Activated CD8-positive, alpha-beta memory T cell treated with anti-CD3 and anti-CD28 coated beads, Interleukin-2, amount 50 U/mL, for 24 hours (primary cell): ENCODE measurements around the gene PARP4.
"Not testable (repeated sequence)": the region's sequence is repeated elsewhere in the genome, so short reads cannot be mapped to it uniquely, and the experiment has no call there.

Experiments
- DNase-seq: peaks from one replicate; pipeline ENCODE4 v3.0.0-alpha.2; 2020; ENCODE audit errors: extremely low read depth

Gene PARP4

GRCh38 chr13:24512197-24512907, at the start of gene PARP4:
PARP4 (minus strand) TSS chr13:24512778; CDS start chr13:24503776, 9,002 bp downstream.
- peak; percentile 37 for DNase-seq

- DNase-seq, result not testable (repeated sequence)
These were observed 48.1 kb upstream of the PARP4 start for GRCh38 chr13:24560579-24561187.

GRCh38 chr13:24559431-24560218, 47.0 kb upstream of the PARP4 start:
- DNase-seq, result not testable (repeated sequence)

- no peak for DNase-seq
These were observed 44.5 kb upstream of the PARP4 start for GRCh38 chr13:24557081-24557480.

GRCh38 chr13:24553892-24554291, 41.3 kb upstream of the PARP4 start:
- not testable (repeated sequence) for DNase-seq

- DNase-seq, result not testable (repeated sequence)
These were observed 29.1 kb upstream of the PARP4 start for GRCh38 chr13:24541476-24542352.

GRCh38 chr13:24541127-24541475, 28.5 kb upstream of the PARP4 start:
- DNase-seq, result no peak

GRCh38 chr13:24540236-24541126, 27.9 kb upstream of the PARP4 start:
- DNase-seq, result no peak

- no peak for DNase-seq
These were observed 27.1 kb upstream of the PARP4 start for GRCh38 chr13:24539500-24540165.

- DNase-seq, result no peak
These were observed 16.9 kb upstream of the PARP4 start for GRCh38 chr13:24529478-24529877.

GRCh38 chr13:24528816-24529398, 16.3 kb upstream of the PARP4 start:
- DNase-seq, result no peak

GRCh38 chr13:24527266-24527775, 14.7 kb upstream of the PARP4 start:
- no peak for DNase-seq

- no peak for DNase-seq
These were observed 8.2 kb upstream of the PARP4 start for GRCh38 chr13:24520733-24521132.

- DNase-seq, result no peak
These were observed 4.3 kb upstream of the PARP4 start for GRCh38 chr13:24516919-24517318.

GRCh38 chr13:24512908-24513213, 283 bp upstream of the PARP4 start:
- no peak for DNase-seq

- DNase-seq, result no peak
These were observed 772 bp downstream of the PARP4 start for GRCh38 chr13:24511816-24512196.

GRCh38 chr13:24511019-24511815, 1.4 kb downstream of the PARP4 start:
- DNase-seq, result peak; percentile 26

- no peak for DNase-seq
These were observed 5.8 kb downstream of the PARP4 start for GRCh38 chr13:24506698-24507335.
